CD4-positive, alpha-beta T cell treated with Interleukin-1 beta for 1 hour (primary cell): ENCODE data around the gene DNAJC30.
A peak's percentile ranks its signal among the peaks of the same experiment; 100 is the strongest.

Source experiments
- DNase-seq, 2 donors: peaks; one replicate each; pipeline ENCODE4 v3.0.0-alpha.2; 2020 to 2022

The DNAJC30 gene

GRCh38 chr7:73707045-73707631 lies 23.9 kb upstream of the DNAJC30 start:
- DNase-seq = peak in 1 of 2 donors; percentile 39

GRCh38 chr7:73706126-73707044 lies 23.1 kb upstream of the DNAJC30 start:
- DNase-seq = no peak

- DNase-seq = no peak
These were observed 22.3 kb upstream of the DNAJC30 start for GRCh38 chr7:73705551-73705920.

GRCh38 chr7:73704640-73705550 lies 21.6 kb upstream of the DNAJC30 start:
- no peak for DNase-seq

- peak; percentile 19 to 43 for DNase-seq
These were observed 20.7 kb upstream of the DNAJC30 start for GRCh38 chr7:73703757-73704639.

- DNase-seq = no peak
These were observed 20.0 kb upstream of the DNAJC30 start for GRCh38 chr7:73703225-73703624.

- DNase-seq = no peak
These were observed 19.4 kb upstream of the DNAJC30 start for GRCh38 chr7:73702665-73703064.

- DNase-seq = no peak
These were observed 19.0 kb upstream of the DNAJC30 start for GRCh38 chr7:73702226-73702625.

GRCh38 chr7:73701357-73701995 lies 18.2 kb upstream of the DNAJC30 start:
- peak; percentile 31 to 36 for DNase-seq

GRCh38 chr7:73700581-73701134 lies 17.4 kb upstream of the DNAJC30 start:
- DNase-seq = no peak

GRCh38 chr7:73700069-73700423 lies 16.8 kb upstream of the DNAJC30 start:
- no peak for DNase-seq

- no peak for DNase-seq
These were observed 16.3 kb upstream of the DNAJC30 start for GRCh38 chr7:73699370-73700068.

- no peak for DNase-seq
These were observed 15.2 kb upstream of the DNAJC30 start for GRCh38 chr7:73698410-73698809.

- DNase-seq = no peak
These were observed 13.1 kb upstream of the DNAJC30 start for GRCh38 chr7:73696372-73696771.

GRCh38 chr7:73690646-73691045 lies 7.4 kb upstream of the DNAJC30 start:
- DNase-seq = no peak

- DNase-seq = no peak
These were observed 5.0 kb upstream of the DNAJC30 start for GRCh38 chr7:73688288-73688687.

- DNase-seq = no peak
These were observed 2.1 kb upstream of the DNAJC30 start for GRCh38 chr7:73685311-73685710.

GRCh38 chr7:73683788-73684693 lies 788 bp upstream of the DNAJC30 start:
- no peak for DNase-seq

GRCh38 chr7:73682745-73683055 lies 553 bp downstream of the DNAJC30 start:
- DNase-seq = no peak

- DNase-seq = no peak
These were observed 2.2 kb downstream of the DNAJC30 start for GRCh38 chr7:73681031-73681430.
